H9 (cell line): Measurements from ENCODE around the gene USP9X. TPM values are rescaled to one million over a fixed set of nuclear protein-coding genes. Genes with fewer than 3 reads are reported as not detected.

ENCODE experiments used
- DNase-seq: peaks from one replicate; pipeline ENCODE4 v3.0.0-alpha.2; 2017
- H2AFZ ChIP-seq: one replicate; pipeline ENCODE4 v1.6.1; 2013; ENCODE audit warnings: mild to moderate bottlenecking, low read length, control low read depth, moderate library complexity
- H2AK5ac ChIP-seq: 2 replicates; pipeline ENCODE4 v1.6.1; 2013; ENCODE audit warnings: low read length, control low read depth, mixed read lengths; ENCODE audit not compliant: insufficient read length
- H2BK120ac ChIP-seq: one replicate; pipeline ENCODE4 v1.6.1; 2013; ENCODE audit warnings: low read depth, mild to moderate bottlenecking, low read length, control low read depth, inconsistent platforms; ENCODE audit not compliant: poor library complexity, severe bottlenecking
- H2BK12ac ChIP-seq: 2 replicates; pipeline ENCODE4 v1.6.1; 2013; ENCODE audit warnings: low read length, control low read depth, mixed read lengths, low read depth; ENCODE audit not compliant: insufficient read length
- H2BK15ac ChIP-seq: 2 replicates; pipeline ENCODE4 v1.6.1; 2013; ENCODE audit warnings: low read depth, low read length, control low read depth
- H2BK20ac ChIP-seq: one replicate; pipeline ENCODE4 v1.6.1; 2013; ENCODE audit warnings: low read depth, mild to moderate bottlenecking, low read length, control low read depth, inconsistent platforms; ENCODE audit not compliant: poor library complexity, severe bottlenecking
- H2BK5ac ChIP-seq: 2 replicates; pipeline ENCODE4 v1.6.1; 2013; ENCODE audit warnings: low read length, control low read depth, mixed read lengths; ENCODE audit not compliant: insufficient read length
- H3K14ac ChIP-seq: 2 replicates; pipeline ENCODE4 v1.6.1; 2013; ENCODE audit warnings: low read length, control low read depth; ENCODE audit not compliant: insufficient read depth
- H3K18ac ChIP-seq: 2 replicates; pipeline ENCODE4 v1.6.1; 2013; ENCODE audit warnings: low read depth, mild to moderate bottlenecking, mixed read lengths, low read length, control low read depth; ENCODE audit not compliant: insufficient read length
- H3K23ac ChIP-seq: 2 replicates; pipeline ENCODE4 v1.6.1; 2013; ENCODE audit warnings: low read length, control low read depth, mixed read lengths, low read depth; ENCODE audit not compliant: insufficient read length
- H3K23me2 ChIP-seq: 2 replicates; pipeline ENCODE4 v1.6.1; 2013; ENCODE audit warnings: low read depth, mild to moderate bottlenecking, mixed read lengths, low read length, control low read depth; ENCODE audit not compliant: insufficient read length, poor library complexity, severe bottlenecking
- H3K27ac ChIP-seq: 2 replicates; pipeline ENCODE4 v1.5.1; 2013; ENCODE audit warnings: low read length, control low read depth, mixed read lengths, low read depth; ENCODE audit not compliant: insufficient read length
- H3K27me3 ChIP-seq: 2 replicates; pipeline ENCODE4 v1.6.1; 2013; ENCODE audit warnings: low read length, control low read depth, inconsistent platforms; ENCODE audit not compliant: insufficient read depth
- H3K4ac ChIP-seq: 2 replicates; pipeline ENCODE4 v1.6.1; 2013; ENCODE audit warnings: low read depth, mild to moderate bottlenecking, control low read depth, inconsistent platforms, low read length, moderate library complexity
- H3K4me1 ChIP-seq: 2 replicates; pipeline ENCODE4 v1.6.1; 2013; ENCODE audit warnings: low read length, control low read depth, inconsistent platforms; ENCODE audit not compliant: insufficient read depth
- H3K4me2 ChIP-seq: 2 replicates; pipeline ENCODE4 v1.6.1; 2013; ENCODE audit warnings: low read length, control low read depth, mixed read lengths; ENCODE audit not compliant: insufficient read length, insufficient read depth
- H3K56ac ChIP-seq: 2 replicates; pipeline ENCODE4 v1.6.1; 2013; ENCODE audit warnings: low read depth, mild to moderate bottlenecking, mixed read lengths, low read length, control low read depth; ENCODE audit not compliant: insufficient read length
- H3K79me1 ChIP-seq: 2 replicates; pipeline ENCODE4 v1.6.1; 2013; ENCODE audit warnings: low read depth, mild to moderate bottlenecking, moderate library complexity, low read length, control low read depth, inconsistent platforms; ENCODE audit not compliant: insufficient read depth, poor library complexity, severe bottlenecking
- H3K79me2 ChIP-seq: 2 replicates; pipeline ENCODE4 v1.6.1; 2013; ENCODE audit warnings: low read length, control low read depth, inconsistent platforms; ENCODE audit not compliant: insufficient read depth
- H3K9ac ChIP-seq: 2 replicates; pipeline ENCODE4 v1.6.1; 2013; ENCODE audit warnings: low read length, control low read depth, mixed read lengths; ENCODE audit not compliant: insufficient read length; ENCODE audit errors: extremely low read depth
- H3K9me3 ChIP-seq: one replicate; pipeline ENCODE4 v1.6.1; 2013; ENCODE audit warnings: low read depth, low read length, inconsistent platforms; ENCODE audit not compliant: control insufficient read depth
- H3T11ph ChIP-seq: one replicate; pipeline ENCODE4 v1.6.1; 2013; ENCODE audit warnings: mild to moderate bottlenecking, low read length, control low read depth, inconsistent platforms
- H4K20me1 ChIP-seq: one replicate; pipeline ENCODE4 v1.6.1; 2013; ENCODE audit not compliant: control insufficient read depth, insufficient read length, insufficient read depth
- H4K5ac ChIP-seq: 2 replicates; pipeline ENCODE4 v1.6.1; 2013; ENCODE audit warnings: low read depth, mild to moderate bottlenecking, mixed read lengths, low read length, control low read depth; ENCODE audit not compliant: insufficient read length
- H4K8ac ChIP-seq: replicated peaks from 2 replicates; pipeline ENCODE4 v1.6.1; 2013; ENCODE audit warnings: low read length, control low read depth, mixed read lengths, low read depth; ENCODE audit not compliant: insufficient read length
- H4K91ac ChIP-seq: 2 replicates; pipeline ENCODE4 v1.6.1; 2013; ENCODE audit warnings: low read depth, mild to moderate bottlenecking, moderate library complexity, mixed read lengths, low read length, control low read depth; ENCODE audit not compliant: insufficient read length
- H3K27ac Mint-ChIP-seq, 3 experiments: 2 replicates in 2 of 3; 3 replicates in 1 of 3; pipeline ENCODE4 v1.8.0; 2020 to 2021; ENCODE audit warnings: mixed read lengths in 3 of 3, mild to moderate bottlenecking in 1 of 3, moderate library complexity in 1 of 3
- H3K27me3 Mint-ChIP-seq: 2 replicates; pipeline ENCODE4 v1.8.0; 2021; ENCODE audit warnings: low read depth, mild to moderate bottlenecking, moderate library complexity, mixed read lengths
- H3K36me3 Mint-ChIP-seq, 3 experiments: 2 replicates in 2 of 3; 3 replicates in 1 of 3; pipeline ENCODE4 v1.8.0; 2020 to 2021; ENCODE audit warnings: low read depth in 3 of 3, mixed read lengths in 3 of 3; ENCODE audit not compliant: insufficient read depth in 1 of 3
- H3K4me1 Mint-ChIP-seq, 2 experiments: 2 replicates each; pipeline ENCODE4 v1.8.0; 2020; ENCODE audit warnings: mixed read lengths in 2 of 2
- H3K4me3 Mint-ChIP-seq, 2 experiments: 2 replicates in 1 of 2; 3 replicates in 1 of 2; pipeline ENCODE4 v1.8.0; 2020 to 2021; ENCODE audit warnings: mild to moderate bottlenecking in 2 of 2, mixed read lengths in 2 of 2, moderate library complexity in 1 of 2
- H3K9me3 Mint-ChIP-seq, 2 experiments: 2 replicates in 1 of 2; 3 replicates in 1 of 2; pipeline ENCODE4 v1.8.0; 2020; ENCODE audit warnings: mild to moderate bottlenecking in 2 of 2, mixed read lengths in 2 of 2, moderate library complexity in 1 of 2
- total RNA-seq: library from RNA; stranded (reverse); gene quantifications from 2 replicates; pipeline ENCODE4 v1.2.1, GENCODE V29; 2021
- TF ChIP-seq, protein P1 (sequence below): fragments of 200-600 bp; sonication (generic); conservative IDR thresholded peaks from 3 replicates; pipeline ENCODE4 v1.8.0; 2021; ENCODE audit warnings: antibody characterized with exemption, mild to moderate bottlenecking

USP9X gene
- total RNA-seq, 1 experiment from 2014 or later: 284 TPM

GRCh38 chrX:41097326-41097725, 12.1 kb downstream of the USP9X start:
- H3K4me2 ChIP-seq: no peak overlapping the region
- no peak overlapping the region for H3K27ac ChIP-seq
- DNase-seq: no peak
- H2BK120ac ChIP-seq: no peak overlapping the region
- peak overlapping the region in 1 of 3 experiments; percentile 73; a peak in 2 of 7 replicates for H3K27ac Mint-ChIP-seq
- H3K23me2 ChIP-seq: no peaks in the 10 kb centered on the region
- no peak overlapping the region for H3K9ac ChIP-seq
- H3K4me3 Mint-ChIP-seq: no peak overlapping the region
- H3K9me3 ChIP-seq: no peaks in the 10 kb centered on the region
- H2BK15ac ChIP-seq: no peak overlapping the region
- H3K79me2 ChIP-seq: peaks cover 82% of the 10 kb centered on the region
- H3T11ph ChIP-seq: no peak overlapping the region
- no peak overlapping the region for H2BK20ac ChIP-seq
- H3K9me3 Mint-ChIP-seq: peaks cover 51 to 52% of the 10 kb centered on the region in 2 experiments
- H3K4me1 Mint-ChIP-seq: peaks cover 39 to 74% of the 10 kb centered on the region in 2 experiments
- H2AK5ac ChIP-seq: no peak overlapping the region
- no peaks in the 10 kb centered on the region for H3K79me1 ChIP-seq
- H4K20me1 ChIP-seq: peaks cover 2% of the 10 kb centered on the region
- no peak overlapping the region for H4K5ac ChIP-seq
- no peak overlapping the region for H3K18ac ChIP-seq
- no peak overlapping the region for H3K14ac ChIP-seq
- no peak overlapping the region for H3K4ac ChIP-seq
- H4K8ac ChIP-seq: no peak overlapping the region
- H2AFZ ChIP-seq: no peak overlapping the region
- no peak overlapping the region for H4K91ac ChIP-seq
- H3K27me3 Mint-ChIP-seq: peaks cover 2% of the 10 kb centered on the region; the same call in 1 of the 2 replicates
- H2BK12ac ChIP-seq: no peak overlapping the region
- H3K23ac ChIP-seq: no peak overlapping the region
- TF ChIP-seq, protein P1, sequence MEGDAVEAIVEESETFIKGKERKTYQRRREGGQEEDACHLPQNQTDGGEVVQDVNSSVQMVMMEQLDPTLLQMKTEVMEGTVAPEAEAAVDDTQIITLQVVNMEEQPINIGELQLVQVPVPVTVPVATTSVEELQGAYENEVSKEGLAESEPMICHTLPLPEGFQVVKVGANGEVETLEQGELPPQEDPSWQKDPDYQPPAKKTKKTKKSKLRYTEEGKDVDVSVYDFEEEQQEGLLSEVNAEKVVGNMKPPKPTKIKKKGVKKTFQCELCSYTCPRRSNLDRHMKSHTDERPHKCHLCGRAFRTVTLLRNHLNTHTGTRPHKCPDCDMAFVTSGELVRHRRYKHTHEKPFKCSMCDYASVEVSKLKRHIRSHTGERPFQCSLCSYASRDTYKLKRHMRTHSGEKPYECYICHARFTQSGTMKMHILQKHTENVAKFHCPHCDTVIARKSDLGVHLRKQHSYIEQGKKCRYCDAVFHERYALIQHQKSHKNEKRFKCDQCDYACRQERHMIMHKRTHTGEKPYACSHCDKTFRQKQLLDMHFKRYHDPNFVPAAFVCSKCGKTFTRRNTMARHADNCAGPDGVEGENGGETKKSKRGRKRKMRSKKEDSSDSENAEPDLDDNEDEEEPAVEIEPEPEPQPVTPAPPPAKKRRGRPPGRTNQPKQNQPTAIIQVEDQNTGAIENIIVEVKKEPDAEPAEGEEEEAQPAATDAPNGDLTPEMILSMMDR: no peak
- H3K27me3 ChIP-seq: no peaks in the 10 kb centered on the region
- H3K36me3 Mint-ChIP-seq: peaks cover 11 to 74% (median 52%) of the 10 kb centered on the region in 3 experiments
- H3K4me1 ChIP-seq: peaks cover 2% of the 10 kb centered on the region; the same call in 1 of the 2 replicates
- no peak overlapping the region for H3K56ac ChIP-seq
- no peak overlapping the region for H2BK5ac ChIP-seq
